HG03060 (cell line): ENCODE results near the gene PANX1.

Experiments used
- ATAC-seq: cut with Tn5 transposase; IDR thresholded peaks from one replicate; pipeline ENCODE4 v1.9.1; 2021; ENCODE audit warnings: low read depth, moderate number of reproducible peaks; ENCODE audit not compliant: unreplicated experiment

Gene PANX1

DNA sequence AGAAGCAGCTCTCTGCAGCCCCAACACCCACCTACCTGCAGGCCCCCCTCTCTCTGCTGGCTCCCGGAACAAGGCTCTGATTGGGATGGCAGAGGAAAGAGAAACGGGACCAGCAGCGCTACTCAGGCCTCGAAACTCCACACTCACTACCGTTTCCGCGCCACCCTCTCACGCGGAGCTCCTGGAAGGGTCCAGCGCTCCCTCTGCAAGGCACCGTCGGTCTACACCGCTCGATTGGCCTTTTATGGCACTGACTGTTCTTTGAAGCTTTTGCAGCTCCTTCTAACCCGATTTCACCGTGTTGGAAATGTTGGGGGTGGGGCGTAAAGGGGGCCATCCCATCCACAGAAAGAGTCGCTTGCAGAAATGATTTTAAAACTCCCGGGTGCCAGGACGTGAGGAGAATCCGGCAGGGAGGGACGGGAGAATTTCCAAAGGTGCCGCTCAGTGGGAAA is 323 bp upstream of the PANX1 start:
- no peak for ATAC-seq

DNA sequence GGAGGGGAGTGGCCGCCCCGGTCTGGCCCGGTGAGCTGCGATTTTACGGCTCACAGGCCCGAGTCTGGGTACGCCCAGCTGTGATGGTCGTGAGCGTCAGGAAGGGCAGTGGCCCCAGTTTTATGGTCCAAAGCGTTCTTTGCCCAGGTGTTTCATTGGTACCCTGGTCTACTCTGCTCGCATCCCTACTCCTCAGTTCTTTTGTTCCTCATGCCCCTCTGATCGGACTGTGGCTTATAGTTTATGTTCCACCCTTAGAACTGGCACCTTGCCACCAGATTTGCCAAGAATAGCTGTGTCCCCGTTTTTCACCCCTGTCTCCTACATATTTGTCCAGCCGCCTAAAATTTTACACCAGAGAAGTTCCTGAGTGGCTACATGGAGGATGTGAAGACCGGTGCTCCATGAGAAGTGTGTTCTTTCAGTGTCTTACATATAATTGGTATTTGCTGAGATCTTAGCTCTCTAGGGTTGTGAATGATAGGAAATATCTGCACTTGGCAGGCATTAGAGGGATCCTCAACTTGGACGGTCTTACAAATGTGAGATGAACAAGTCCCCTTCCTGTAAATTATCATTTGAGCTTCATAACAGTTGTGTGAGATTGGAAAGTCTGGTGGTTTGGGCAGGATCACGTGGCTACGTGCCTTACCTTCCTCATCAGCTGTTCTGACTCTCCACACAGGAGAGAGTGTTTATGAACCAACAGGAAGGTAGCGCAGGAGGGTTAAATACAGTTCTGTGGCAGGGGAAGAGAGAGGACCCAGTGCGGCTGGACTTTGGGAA is 1.1 kb downstream of the PANX1 start:
- no peak for ATAC-seq

DNA sequence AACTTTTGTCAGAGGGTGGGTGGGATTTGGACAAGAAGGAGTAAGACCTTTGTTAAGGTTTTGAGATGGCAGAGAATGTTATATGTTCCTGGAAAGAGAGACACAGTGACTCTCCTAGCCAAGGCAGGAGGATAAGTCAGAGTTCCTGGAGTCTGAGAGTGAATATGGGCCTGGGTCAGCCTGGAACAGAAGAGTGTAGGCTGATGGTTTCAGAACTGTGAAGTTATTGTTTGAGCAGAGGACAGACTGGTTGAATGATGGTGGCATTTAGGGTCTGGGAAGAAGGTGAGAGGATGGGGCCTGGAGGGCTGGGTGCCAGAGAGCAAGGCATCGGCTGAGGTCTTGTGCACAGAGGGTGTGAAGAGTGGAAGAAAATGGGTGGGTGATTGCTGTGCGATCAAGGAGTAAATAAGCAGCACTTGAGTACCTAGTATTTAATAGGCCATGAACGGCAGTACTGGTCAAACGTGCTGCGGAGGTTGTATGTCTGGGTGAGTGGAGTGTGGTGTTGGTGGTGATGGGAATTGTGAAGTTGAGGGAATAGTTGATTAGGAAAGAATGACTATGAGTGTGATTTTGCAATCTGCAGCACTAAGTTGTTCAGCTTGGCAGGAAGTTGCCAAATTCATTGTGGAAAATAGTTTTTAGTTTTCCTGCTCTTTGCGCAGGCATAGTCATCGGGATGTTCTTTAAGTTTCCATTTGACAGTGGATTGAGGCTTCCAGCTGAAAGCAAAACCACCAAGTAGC is 1.8 kb downstream of the PANX1 start:
- no peak for ATAC-seq

DNA sequence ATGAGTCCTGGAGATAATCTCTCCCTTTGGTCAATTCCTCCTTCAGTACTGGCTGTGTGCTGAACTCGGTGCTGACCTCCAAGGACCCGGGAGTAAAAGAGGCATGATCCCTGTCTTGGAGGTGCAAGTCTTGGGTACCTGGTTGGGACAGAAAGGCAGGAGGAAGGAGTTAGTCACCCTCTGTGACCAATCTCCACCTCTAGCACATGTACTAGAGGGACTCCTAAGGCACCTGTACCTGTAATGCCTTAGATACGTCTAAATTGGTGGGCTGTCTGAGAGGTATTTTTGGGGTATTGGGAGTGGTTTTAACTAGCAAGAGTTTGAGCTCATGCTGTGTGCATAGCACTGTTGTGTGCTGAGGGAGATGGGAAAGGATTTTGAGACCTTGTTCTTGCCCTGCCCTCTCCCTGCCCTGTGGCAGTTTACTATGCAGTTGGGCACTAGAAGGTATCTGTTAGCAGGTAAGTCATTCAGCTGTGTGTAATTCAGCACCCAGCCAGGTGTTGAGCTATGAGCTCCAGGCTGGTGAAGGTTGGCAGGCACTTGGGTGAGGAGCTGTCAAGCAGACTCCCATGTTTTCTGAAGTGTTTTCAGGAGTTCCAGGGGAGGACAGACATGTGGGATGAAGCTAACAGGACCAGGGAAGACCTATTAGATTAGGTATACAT is 2.5 kb downstream of the PANX1 start:
- ATAC-seq, result no peak

DNA sequence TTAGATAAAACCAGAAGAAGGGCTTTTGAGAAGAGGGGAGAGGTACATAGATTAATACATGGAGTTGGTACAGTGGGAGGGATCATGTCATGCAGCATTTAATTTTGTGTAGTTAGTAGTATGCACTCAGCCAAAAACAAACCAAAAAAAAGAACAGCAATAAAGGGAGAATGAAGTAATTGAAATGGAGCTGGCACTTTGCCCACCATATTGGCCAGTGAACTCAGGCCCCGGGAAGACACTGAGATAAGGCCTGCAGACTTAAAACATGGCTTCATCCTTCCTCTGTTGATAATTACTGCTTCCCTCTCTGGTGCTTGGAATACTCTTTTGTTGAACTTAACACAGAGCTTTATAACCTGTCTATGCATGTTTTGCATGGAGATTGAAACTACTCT is 3.1 kb downstream of the PANX1 start:
- no peak for ATAC-seq

DNA sequence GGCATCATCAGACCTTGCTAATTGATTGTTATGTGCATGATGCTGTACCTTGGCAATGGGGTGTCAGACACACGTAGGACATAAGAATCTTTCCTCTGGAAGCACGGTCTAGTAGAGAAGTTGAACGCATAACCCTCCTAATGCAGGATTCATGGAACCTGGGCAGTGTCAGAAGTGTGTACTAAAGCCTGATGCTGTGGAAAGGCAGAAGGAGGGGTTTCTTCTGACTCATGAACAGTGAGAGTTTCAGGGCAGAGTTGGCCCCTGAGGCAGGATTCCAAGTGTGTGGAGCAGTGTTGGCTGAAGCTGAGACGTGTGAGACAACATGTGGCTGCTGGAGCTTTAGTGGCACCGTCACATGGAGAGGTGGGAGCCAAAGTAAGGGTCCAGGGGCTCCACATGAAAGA is 3.5 kb downstream of the PANX1 start:
- ATAC-seq, result no peak

DNA sequence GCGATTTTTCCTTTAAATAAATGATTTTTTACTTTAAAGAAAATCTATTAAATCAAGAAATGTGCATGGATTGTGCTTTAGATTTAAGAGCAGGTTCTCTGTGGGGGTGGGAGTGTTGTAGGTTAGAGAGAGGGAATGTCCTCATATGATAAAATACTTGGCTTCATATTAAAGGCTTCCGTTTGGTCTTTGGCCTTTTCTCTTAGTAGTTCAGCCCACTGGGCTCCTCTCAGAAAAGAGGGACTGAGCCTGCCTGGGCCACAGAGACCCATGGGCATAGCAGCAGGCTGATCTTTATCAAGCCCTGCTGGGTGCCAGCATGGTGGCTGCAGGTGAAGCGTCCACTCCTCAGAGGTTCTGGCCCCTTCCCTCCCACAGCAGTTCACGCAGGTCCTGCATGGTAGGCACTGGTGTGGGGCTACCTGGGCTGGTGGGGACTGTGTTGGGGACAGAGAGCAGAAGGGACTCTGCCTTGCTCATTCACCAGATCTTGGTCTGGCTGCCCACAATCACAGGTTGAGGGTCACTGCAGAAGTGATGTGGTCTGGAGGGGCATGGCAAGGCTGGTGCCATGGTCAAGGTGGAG is 4.3 kb downstream of the PANX1 start:
- no peak for ATAC-seq

DNA sequence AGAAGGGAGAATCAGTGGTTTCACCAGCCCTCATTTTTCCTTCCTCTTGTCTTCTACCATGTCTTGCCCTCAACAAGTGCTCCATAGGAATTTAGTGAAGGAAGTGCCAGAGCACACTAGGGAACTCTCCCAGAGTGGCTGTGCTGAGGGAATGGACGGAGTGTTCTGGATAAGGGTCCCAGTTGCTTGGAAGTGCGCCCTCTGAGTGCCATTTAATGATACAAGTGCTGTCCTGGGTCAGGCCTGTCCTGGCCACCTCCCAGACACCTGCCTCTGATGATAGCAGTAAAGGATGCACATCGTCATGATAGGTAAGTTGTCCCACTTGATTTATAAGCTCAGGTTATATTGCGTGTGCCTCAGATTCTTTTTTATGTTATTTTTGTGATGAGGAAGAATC is 5.1 kb downstream of the PANX1 start:
- no peak for ATAC-seq

DNA sequence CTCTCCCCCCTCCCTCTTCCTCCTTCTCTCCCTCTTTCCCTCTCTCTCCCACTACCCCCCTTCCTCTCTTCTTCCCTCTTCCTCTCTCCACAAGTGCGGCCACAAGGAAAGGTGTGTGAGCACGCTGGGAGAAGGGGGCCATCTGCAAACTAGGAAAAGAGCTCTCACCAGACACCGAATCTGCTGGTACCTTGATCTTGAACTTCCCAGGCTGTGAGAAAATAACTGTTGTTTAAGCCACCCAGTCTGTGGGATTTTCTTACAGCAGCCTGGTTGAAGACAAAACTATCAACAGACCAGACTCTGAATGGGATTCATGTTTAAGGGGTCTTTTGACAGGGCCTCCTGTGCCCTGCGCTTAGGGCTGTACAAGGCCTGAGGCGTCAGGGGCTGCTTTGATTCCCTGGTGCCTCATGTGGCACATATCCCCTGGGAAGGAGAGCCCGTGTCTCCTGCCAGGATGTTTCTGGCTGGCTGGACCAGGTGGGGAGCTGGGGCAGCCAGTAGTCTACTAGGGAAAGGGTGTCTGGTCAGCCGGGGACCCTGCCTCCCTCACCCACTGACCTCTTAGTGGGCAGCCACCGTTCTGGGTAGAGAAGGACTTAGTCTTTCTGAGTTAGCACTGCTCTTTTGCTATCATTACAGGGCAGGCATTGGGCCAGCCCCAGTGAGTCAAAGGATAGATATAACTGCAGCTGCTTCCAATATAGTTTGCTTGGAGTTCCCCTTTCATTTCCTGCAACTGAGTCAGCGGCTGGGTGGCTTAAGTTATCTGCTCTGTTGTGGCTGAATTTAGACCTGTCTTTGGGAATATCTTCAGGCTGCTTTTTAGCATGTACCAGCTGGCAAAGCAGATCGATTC is 6.2 kb downstream of the PANX1 start:
- ATAC-seq, result no peak

DNA sequence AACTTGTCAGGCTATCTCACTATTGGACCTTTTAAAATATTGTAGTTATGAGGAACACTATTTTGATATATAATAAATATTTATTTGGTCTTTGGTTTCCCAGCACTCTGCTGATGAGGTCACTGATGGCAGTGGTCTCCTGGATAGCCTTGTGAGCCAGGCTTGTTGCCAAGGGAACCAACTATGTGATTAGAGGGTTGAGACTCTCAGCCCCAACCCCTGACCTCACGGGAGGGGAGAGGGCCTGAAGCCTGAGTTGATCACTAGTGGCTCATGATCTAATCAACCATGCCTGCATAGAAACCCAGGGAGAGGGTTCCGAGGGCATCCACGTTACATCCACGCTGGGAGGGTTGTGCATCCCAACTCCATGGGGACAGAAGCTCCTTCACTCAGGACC is 10.8 kb downstream of the PANX1 start:
- no peak for ATAC-seq

DNA sequence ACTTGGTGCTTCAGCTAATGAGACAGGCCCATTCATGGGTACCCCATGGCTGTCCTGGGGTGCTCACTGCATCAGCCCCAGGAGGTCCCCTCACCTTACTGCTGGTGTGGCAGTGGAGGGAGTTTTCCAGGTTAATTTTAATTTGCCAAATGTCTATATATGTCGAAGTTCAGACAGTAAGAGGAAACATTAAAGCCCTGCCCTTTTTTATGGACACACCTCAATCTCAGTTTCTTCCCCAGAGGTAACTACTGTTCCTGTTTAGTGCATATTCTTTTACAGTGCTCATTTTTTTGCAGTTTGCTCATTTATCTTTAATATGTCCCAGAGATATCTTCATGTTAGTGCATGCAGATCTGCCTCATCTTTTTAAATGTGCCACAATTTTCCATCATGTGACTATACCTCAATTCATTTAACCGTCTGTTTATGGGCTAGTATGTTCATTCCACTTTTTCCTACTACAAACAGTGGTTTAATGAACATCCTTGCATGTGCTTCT is 11.6 kb downstream of the PANX1 start:
- ATAC-seq, result no peak

DNA sequence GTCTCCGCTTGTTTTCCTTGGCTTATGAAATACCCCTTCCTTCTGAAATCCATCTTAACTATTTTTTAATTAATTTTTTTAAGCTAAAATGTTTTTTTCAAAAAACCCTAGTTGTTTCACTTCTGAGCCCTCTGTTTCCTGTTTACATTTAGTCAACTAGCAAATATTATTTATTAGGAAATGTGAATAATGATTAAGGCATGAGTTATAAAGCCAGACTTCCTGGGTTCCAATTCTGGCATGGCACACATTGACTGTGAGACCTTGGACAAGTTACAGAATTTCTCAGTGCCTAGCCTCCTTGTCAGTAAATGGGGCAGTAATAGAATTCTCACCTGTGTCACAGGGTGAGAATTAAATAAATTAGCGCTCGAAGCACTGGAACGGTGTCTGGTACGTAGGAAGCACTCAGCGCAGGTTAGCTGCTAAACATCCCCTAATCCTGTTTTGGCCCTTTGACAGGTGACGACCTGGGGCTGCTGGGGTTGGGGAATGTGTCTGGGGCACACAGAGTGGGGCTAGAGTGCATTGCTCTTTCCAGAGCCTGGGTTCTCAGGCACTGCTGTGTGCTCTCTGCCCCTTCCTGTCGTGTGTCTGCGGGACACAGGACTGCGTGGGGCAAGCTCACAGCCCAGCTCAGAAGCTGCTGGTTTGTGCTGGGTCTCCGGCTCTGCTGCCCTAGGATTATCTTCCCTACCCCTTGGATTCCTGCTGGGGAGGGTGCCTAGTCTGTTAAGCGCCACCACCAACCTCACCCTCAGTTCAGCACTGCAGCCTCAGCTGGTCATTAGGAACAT is 13.1 kb downstream of the PANX1 start:
- no peak for ATAC-seq

DNA sequence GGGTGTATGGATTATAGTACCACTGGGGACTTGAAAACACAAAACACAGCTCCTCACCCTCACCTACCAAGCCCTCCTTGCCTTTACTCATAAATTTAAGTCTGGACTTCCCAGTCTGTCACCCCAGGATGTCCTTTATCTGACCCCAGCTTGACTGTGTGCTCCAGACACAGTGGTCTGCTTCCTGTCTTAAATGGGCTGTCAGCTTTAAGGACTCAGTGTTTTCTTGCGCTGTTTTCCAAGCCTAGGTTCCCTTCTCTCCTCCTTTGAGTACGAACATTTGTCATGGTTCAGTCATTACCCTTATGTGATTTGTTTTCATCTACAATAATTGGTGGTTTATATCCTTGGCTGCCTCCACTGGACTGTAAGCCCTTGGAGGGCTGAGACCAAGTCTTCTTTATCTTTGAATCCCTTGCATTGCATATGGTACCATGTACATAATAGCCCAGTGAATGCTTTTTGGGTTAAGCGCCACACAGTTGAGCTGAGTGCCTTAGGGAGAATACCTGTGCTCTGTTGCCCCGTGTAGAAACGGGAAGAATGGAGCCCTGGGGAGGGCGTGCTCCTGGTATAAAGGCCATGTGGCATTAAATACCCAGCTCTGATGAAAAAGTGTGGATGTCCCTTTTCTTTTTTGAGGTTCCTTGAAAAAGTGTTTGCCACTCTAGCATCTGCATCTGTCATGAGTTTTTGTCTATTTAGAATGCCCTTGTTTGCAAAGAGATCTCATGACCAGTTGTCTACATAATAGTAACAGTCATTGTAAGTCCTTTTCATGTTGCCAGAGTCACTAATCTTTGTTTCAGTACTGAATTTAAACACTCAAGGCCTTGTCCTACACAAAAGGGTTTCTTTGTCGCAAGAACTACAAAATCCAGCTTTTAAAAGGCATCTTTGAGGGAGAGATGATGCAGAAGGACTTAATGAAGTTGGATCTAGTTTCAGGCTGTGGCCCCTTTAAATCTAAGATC is 14.0 kb downstream of the PANX1 start:
- ATAC-seq, result no peak

DNA sequence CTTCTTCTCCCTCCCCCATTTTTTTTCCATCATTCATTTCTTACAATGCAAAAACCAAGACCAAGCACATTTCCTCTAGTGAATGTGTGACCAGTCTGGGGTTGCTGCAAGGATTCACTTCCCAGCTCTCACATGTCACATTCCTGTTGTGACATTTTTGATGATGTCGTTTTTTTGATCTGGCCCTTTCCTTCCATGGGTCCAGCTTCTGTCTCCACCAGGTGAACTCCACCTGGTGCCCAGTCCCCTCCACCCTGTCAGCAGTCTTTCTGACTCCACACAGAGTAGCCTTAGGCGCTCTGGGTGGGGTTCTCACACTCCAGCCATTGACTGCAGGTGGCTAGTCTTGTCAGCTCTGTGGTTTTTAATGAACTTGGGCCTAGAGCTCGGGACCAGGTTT is 15.6 kb downstream of the PANX1 start:
- no peak for ATAC-seq

DNA sequence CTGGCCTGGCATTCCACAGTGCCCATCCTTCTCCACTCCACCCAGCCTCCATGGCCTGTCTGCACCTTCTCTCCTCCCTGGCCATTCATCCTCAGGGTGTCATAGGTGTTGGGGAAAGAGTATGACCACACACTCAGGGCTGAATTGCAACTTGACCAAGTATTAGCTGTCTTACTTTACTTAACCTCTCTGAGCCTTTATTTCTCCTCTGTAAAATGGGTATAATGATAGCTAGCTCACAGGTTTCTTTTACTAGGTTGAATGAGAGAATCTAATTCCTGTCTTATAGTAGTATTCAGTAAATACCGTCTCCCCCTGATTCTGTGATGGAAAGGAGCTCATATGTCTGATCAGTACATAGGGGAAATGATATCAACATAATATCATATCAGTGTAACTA is 16.0 kb downstream of the PANX1 start:
- no peak for ATAC-seq

DNA sequence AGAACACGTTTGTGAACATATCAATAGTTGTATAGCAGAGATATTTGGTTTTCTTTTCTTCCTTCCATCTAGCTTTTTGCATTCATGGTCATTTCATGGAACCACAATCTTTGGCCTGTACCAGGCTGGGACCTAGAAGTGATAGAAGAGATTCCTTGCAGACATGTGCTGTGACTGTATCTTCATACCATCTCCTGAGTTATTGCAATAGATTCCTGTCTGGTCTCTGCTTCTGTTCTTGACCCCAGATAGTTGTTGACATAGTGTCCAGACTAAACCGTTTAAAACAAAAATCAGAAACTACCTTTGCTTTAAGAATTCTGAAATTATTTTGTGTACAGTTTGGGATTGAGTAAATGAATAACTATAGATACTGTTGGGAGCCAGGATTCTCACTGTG is 16.8 kb downstream of the PANX1 start:
- no peak for ATAC-seq

DNA sequence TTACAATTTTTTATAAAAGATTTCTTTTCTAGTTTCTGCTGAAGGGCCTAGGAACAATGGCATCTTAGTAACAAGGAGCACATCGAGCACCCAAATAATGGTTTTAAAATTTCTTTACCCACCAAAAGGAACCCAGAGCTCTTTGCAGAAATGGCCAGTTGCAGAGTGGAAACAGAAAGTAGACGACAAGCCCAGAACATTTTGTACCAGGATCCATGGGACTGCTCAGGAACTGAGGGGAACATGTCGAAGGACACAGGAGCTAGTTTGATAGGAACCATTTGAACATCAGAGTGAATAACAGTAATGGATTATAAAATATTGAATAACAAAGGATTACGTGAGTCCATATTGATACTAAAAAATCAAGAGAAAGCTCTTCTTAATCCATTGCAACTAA is 17.3 kb downstream of the PANX1 start:
- ATAC-seq, result no peak

DNA sequence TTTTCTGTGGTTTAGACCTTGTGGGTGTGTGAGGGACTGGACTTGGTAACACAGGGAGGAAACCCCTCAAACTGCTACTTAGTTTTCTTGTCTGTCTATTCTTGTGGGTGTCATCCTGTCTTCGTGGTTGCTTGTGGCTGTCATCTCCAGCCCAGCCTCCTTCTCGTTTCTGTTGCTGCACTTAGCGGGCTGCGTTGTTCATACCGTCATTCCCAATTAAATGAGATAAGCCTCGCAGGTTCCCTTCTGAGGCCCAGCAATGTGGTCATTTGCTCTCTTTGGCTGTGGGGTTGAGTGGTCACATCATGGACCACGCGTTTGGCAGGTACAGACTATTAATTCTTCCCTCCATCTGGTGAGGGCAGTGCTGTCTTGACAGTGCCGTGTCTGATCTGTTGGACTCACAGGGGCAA is 18.8 kb downstream of the PANX1 start:
- no peak for ATAC-seq
